HepG2 (cell line): Measurements from ENCODE around the gene MXD3. TPM values are rescaled to one million over a fixed set of nuclear protein-coding genes. Genes with fewer than 3 reads are reported as not detected.

Experiments used
- ATAC-seq: fragments of 200-7000 bp; cut with Tn5 transposase; 3 replicates; pipeline ENCODE4 v1.9.1; 2020; ENCODE audit warnings: mild to moderate bottlenecking, moderate library complexity
- BruUV-seq: library from RNA; stranded (reverse); fragments of 400-500 nt; replicated peaks from 2 replicates; lab custom pipeline; 2021; lab: Mats Ljungman, UMichigan
- CTCF ChIA-PET: fragments of 300-600 bp; formaldehyde crosslinking; extraction: SDS; loops from one replicate; lab custom pipeline; 2021; ENCODE audit warnings: low total read pairs, inconsistent platforms, low intra/inter-chr PET ratio; lab: Yijun Ruan, JAX
- POLR2A ChIA-PET: fragments of 350-600 bp; sonication (Branson Sonifier 250); formaldehyde crosslinking; loops from one replicate; lab custom pipeline; 2020; ENCODE audit warnings: antibody characterized with exemption, inconsistent platforms; lab: Yijun Ruan, JAX
- DNase-seq: peaks from one replicate; pipeline ENCODE4 v3.0.0-alpha.2; 2015; ENCODE audit warnings: low spot score
- FAIRE-seq: peaks from 3 replicates; lab custom pipeline; 2011; peaks lifted over from hg19 to GRCh38; lab: Jason Lieb, UNC
- H2AFZ ChIP-seq: one replicate; pipeline ENCODE4 v1.6.1; 2011; ENCODE audit warnings: low read length, inconsistent platforms
- H3K27ac ChIP-seq: fragments of 300-600 bp; 3 replicates; pipeline ENCODE4 v1.8.0; 2011; ENCODE audit warnings: mixed run types, mild to moderate bottlenecking, mixed read lengths, low read length, inconsistent platforms; ENCODE audit not compliant: insufficient read depth; ENCODE audit errors: extremely low read length
- H3K27me3 ChIP-seq, 2 experiments: fragments of 200-600 bp in 1 of 2; 2 replicates in 1 of 2; 3 replicates in 1 of 2; pipeline versions ENCODE4 v1.6.0 to v1.8.0; 2011; ENCODE audit warnings: low read length in 2 of 2, mild to moderate bottlenecking in 2 of 2, moderate library complexity in 2 of 2, inconsistent platforms in 1 of 2; ENCODE audit not compliant: insufficient read depth in 2 of 2, control insufficient read depth in 1 of 2
- H3K36me3 ChIP-seq, 2 experiments: fragments of 200-600 bp in 1 of 2; replicated peaks in 1 of 2; 2 replicates in 1 of 2; 3 replicates in 1 of 2; pipeline versions ENCODE4 v1.5.1 to v1.8.0; 2011; ENCODE audit warnings: low read length in 2 of 2, inconsistent platforms in 1 of 2; ENCODE audit not compliant: insufficient read depth in 2 of 2, control insufficient read depth in 1 of 2
- H3K4me1 ChIP-seq: 2 replicates; pipeline ENCODE4 v1.5.1; 2012; ENCODE audit warnings: low read length, inconsistent platforms; ENCODE audit not compliant: insufficient read depth
- H3K4me2 ChIP-seq: 2 replicates; pipeline ENCODE4 v1.6.0; 2011; ENCODE audit warnings: low read depth, low read length, inconsistent platforms
- H3K4me3 ChIP-seq, 3 experiments: fragments of 200-600 bp in 1 of 3; sonication (generic), shearing (Covaris generic) in 1 of 3; replicated peaks in 1 of 3; 2 replicates each; pipeline ENCODE4 v1.5.1; 2011 to 2016; ENCODE audit warnings: low read length in 3 of 3, inconsistent platforms in 2 of 3, low read depth in 2 of 3, mild to moderate bottlenecking in 2 of 3, control low read depth in 1 of 3, mixed read lengths in 1 of 3; ENCODE audit not compliant: insufficient read depth in 1 of 3
- H3K79me2 ChIP-seq: one replicate; pipeline ENCODE4 v1.6.1; 2011; ENCODE audit warnings: low read length, inconsistent platforms; ENCODE audit not compliant: insufficient read depth
- H3K9ac ChIP-seq: 2 replicates; pipeline ENCODE4 v1.6.0; 2011; ENCODE audit warnings: mild to moderate bottlenecking, low read depth, low read length, inconsistent platforms; ENCODE audit not compliant: insufficient read depth
- H3K9me3 ChIP-seq: 2 replicates; pipeline ENCODE4 v1.5.1; 2012; ENCODE audit warnings: mild to moderate bottlenecking, low read length
- H4K20me1 ChIP-seq: 2 replicates; pipeline ENCODE4 v1.6.0; 2011; ENCODE audit warnings: inconsistent platforms, mild to moderate bottlenecking, low read length, moderate library complexity; ENCODE audit not compliant: insufficient read depth
- ARNTL ChIP-seq: sonication (generic); formaldehyde crosslinking; IDR thresholded peaks from 2 replicates; pipeline ENCODE4 v1.4.0; 2020; ENCODE audit warnings: mild to moderate bottlenecking, missing genetic modification reagents
- ASH2L ChIP-seq: fragments of 300-600, 200-600 bp; sonication (generic); IDR thresholded peaks from 2 replicates; pipeline ENCODE4 v1.7.0; 2017; ENCODE audit warnings: low read depth, mild to moderate bottlenecking, moderate library complexity, mixed read lengths, low read length; ENCODE audit not compliant: insufficient read length
- DR1 ChIP-seq: sonication (generic); formaldehyde crosslinking; IDR thresholded peaks from 2 replicates; pipeline ENCODE4 v1.8.0; 2021; ENCODE audit warnings: mild to moderate bottlenecking, missing genetic modification reagents, inconsistent platforms
- SRF ChIP-seq: IDR thresholded peaks from 2 replicates; pipeline ENCODE4 v1.6.1; 2011; ENCODE audit warnings: mild to moderate bottlenecking, low read depth, low read length, moderate library complexity
- TBX3 ChIP-seq: fragments of 450-650 bp; IDR thresholded peaks from 2 replicates; pipeline ENCODE4 v1.6.1; 2017; ENCODE audit warnings: antibody characterized with exemption, mild to moderate bottlenecking, inconsistent platforms, borderline replicate concordance
- ZNF292 ChIP-seq: sonication (generic); formaldehyde crosslinking; IDR thresholded peaks from 2 replicates; pipeline ENCODE4 v1.8.1; 2022; ENCODE audit warnings: mild to moderate bottlenecking, low read depth, missing genetic modification reagents, borderline replicate concordance
- WGBS: methylation state at CpG from one replicate; pipeline ENCODE4 v1.1.6; 2017; ENCODE audit warnings: low lambda C conversion rate; 5-methylcytosine and 5-hydroxymethylcytosine counted together
- in situ Hi-C: cut with HindIII; loops from 2 replicates; pipeline ENCODE4 v1.10.0; 2017; ENCODE audit warnings: low pct_unique_long_range_greater_than_20kb; ENCODE audit not compliant: extremely low pct_ligation_motif_present
- intact Hi-C: fragments of 100-400 bp; cut with micrococcal nuclease; formaldehyde crosslinking; loops from one replicate; pipeline ENCODE4 v1.10.0; 2022; ENCODE audit not compliant: unreplicated experiment
- polyA plus RNA-seq, 8 experiments: library from polyadenylated mRNA; depleted of rRNA in 3 of 8; stranded (reverse) in 7 of 8; unstranded in 1 of 8; fragments of >200 nt; fragmentation: Illumina TruSeq in 4 of 8; extraction: Trizol in 4 of 8; gene quantifications; 2 replicates each; pipeline versions ENCODE4 v1.2.1 to v1.2.3, GENCODE V29; 2011 to 2016; ENCODE audit warnings: low read depth in 4 of 8, missing spikeins in 1 of 8, mixed read lengths in 1 of 8; ENCODE audit not compliant: insufficient read depth in 1 of 8
- total RNA-seq, 5 experiments: library from RNA; depleted of rRNA; stranded (reverse); fragments of >200 nt; fragmentation: Illumina TruSeq; extraction: Trizol; gene quantifications; 2 replicates each; pipeline ENCODE4 v1.2.3, GENCODE V29; 2016; ENCODE audit warnings: low read depth in 1 of 5

Gene MXD3
- total and polyA plus RNA-seq, 2 of the 13 experiments (the other 11 are each of a cell fraction or from before 2014, with no cell fraction given): 10.5 to 12.8 TPM

DNA sequence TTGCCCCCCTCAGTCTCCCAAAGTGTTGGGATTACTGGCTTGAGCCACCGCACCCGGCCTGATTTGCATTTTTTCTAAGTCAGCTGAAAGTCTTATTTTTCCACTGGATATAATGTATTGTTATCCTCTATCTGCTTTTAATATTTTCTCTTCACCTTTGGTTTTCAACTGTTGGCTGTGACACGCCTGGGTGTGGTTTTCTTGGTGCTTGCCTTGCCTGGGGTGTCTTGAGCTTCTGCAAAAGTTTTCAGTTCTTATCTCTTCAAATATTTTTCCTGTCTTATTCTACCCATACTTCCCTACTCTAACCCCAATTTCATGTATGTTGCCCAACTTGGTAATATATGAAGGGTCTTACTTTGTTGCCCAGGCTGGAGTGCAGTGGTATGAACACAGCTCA, 4.3 kb upstream of the MXD3 start (continued):
- TF ChIP-seq ZNF292 (CRISPR knock-in tag): no peak

DNA sequence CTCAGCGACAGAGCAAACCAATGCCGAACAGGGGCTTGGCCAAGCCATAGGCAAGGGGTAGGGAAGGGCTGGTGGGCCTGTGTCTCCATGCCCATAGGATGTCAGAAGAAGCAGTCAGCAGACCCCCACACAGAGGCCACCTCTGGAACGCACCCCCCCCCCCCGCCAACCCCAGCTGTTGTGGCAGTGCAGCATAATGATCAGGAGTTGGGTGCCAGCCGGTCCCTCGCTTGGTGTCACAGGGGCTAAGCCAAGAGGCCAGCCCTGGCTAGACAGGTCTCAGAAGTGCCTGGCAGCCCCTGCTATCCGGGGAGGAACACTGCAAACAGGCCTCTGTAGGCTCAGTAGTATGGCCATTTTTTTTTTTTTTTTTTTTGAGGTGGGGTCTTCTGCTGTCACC, 3.7 kb upstream of the MXD3 start:
- ATAC-seq: no peak
- TF ChIP-seq DR1 (CRISPR knock-in tag) (no peak), SRF (no peak), TBX3 (no peak), ARNTL (no peak), ASH2L (no peak)
- TF ChIP-seq, all 625 proteins: peak for 0
- Histone ChIP-seq H4K20me1 (0 out of 2 replicates have a peak, but pooled peaks cover 5% of the 10 kb centered on the region), H3K36me3 (peaks cover 4 to 9% of the 10 kb centered on the region in 2 experiments; a peak in 2 of 5 replicates), H3K9ac (no peak overlapping the region), H3K4me2 (no peak overlapping the region), H3K4me3 (no peak overlapping the region), H3K9me3 (no peaks in the 10 kb centered on the region), H3K79me2 (peaks cover 4% of the 10 kb centered on the region), H2AFZ (no peak overlapping the region), H3K27me3 (no peaks in the 10 kb centered on the region), H3K4me1 (peaks cover 49% of the 10 kb centered on the region), H3K27ac (peak overlapping the region; percentile 29)
- 85% methylated on average over 4 of the region's 7 CpGs for WGBS
- DNase-seq: no peak
- intact Hi-C loops: loop anchor here (5.0 kb wide), 1 partner anchor 52 kb away; no protein-coding TSS in a partner anchor
- POLR2A ChIA-PET: interaction anchor here (1.0 kb wide), 1 partner anchor 63 kb away, joined by 4 read pairs; no protein-coding TSS in a partner anchor
- no peak for FAIRE-seq
- in situ Hi-C loops: no loop called here
- no TSS peak for BruUV-seq
- CTCF ChIA-PET: no interaction called here
